SU-DHL-6 (cell line): ENCODE measurements around the gene LYPD6.

Experiments used
- EZH2phosphoT487 ChIP-seq: fragments of 200-600 bp; sonication (generic), shearing (Covaris generic); conservative IDR thresholded peaks from 2 replicates; pipeline ENCODE4 v1.6.1; 2018; ENCODE audit warnings: mild to moderate bottlenecking, antibody characterized with exemption, low read length, moderate library complexity, mixed read lengths
- TF ChIP-seq, protein P1 (sequence below): fragments of 200-600 bp; sonication (generic); IDR thresholded peaks from one replicate; pipeline ENCODE4 v1.5.1; 2017; ENCODE audit warnings: antibody characterized with exemption, mild to moderate bottlenecking, low read length, moderate library complexity; ENCODE audit not compliant: insufficient read depth, poor library complexity, severe bottlenecking

DNA sequence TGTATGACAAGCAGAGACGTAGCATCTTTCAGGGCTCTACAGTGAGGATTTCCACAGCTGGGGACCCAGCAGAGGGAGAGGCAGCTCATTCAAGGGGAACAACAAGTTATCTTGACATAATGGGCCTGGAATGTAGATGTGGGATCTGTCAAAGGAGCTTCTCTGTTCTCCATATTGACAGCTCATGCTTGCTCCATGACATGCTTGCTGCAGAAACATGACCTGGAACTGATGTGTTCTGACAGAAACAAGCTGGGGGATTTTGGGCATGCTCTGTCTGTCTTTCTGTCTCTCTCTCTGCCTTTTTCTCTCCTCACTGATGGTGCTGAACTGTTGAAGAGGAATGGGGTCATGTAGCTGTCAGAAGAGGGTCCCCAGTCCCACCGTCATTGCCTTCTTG, 177.6 kb downstream of the LYPD6 start:
- TF ChIP-seq, protein P1, sequence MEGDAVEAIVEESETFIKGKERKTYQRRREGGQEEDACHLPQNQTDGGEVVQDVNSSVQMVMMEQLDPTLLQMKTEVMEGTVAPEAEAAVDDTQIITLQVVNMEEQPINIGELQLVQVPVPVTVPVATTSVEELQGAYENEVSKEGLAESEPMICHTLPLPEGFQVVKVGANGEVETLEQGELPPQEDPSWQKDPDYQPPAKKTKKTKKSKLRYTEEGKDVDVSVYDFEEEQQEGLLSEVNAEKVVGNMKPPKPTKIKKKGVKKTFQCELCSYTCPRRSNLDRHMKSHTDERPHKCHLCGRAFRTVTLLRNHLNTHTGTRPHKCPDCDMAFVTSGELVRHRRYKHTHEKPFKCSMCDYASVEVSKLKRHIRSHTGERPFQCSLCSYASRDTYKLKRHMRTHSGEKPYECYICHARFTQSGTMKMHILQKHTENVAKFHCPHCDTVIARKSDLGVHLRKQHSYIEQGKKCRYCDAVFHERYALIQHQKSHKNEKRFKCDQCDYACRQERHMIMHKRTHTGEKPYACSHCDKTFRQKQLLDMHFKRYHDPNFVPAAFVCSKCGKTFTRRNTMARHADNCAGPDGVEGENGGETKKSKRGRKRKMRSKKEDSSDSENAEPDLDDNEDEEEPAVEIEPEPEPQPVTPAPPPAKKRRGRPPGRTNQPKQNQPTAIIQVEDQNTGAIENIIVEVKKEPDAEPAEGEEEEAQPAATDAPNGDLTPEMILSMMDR: no peak
- no peak for TF ChIP-seq EZH2phosphoT487
